NCI-H82 (cell line): ENCODE measurements around the gene PTPRR.
A peak's percentile ranks its signal among the peaks of the same experiment; 100 is the strongest.
"Not testable (repeated sequence)": the region's sequence is repeated elsewhere in the genome, so short reads cannot be mapped to it uniquely, and the experiment has no call there.

ENCODE experiments used
- DNase-seq: peaks from one replicate; lab custom pipeline; 2025; lab: John Stamatoyannopoulos, UW

The PTPRR gene

GRCh38 chr12:70840656-70841350 lies 79.7 kb downstream of the PTPRR start:
- peak; percentile 47 for DNase-seq

DNA sequence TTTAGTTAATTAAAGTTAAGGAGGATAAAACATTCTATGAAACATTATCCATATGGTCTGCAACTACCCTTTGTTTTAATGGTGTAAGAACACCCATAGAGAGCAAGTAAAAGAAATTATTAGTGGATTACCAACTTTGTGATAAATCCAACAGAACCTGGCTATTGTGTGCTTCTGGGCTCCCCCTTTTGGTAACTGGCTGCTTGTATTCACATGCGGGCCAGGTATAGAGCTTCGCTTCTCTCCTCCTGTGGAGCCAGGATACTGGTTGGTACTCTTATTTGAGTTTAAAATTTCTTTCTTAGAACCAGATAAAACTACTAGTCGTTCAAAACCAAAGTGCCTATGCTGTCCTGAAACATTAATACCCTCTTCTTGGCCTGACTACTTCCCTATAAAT lies 81.0 kb downstream of the PTPRR start:
- DNase-seq, result no peak

GRCh38 chr12:70838127-70838526 lies 82.4 kb downstream of the PTPRR start:
- DNase-seq, result peak; percentile 65

DNA sequence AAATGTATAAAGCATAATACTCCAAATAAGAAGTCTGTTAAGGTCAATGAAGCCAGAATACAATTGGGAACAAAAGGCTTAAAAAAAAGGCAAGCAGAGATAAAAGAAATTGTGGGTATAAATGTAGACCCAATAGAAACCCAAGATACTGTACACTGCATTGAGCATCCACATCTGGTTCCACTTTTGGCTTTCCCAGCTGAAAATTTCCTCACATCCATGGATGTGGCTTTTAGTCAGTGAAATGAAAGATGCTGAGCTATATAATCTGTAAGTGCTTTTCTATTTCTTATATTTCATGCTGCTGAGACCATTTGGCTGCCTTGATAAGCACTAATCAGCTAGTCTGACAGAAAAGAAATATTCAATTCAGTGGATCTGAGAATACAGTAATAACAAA lies 83.5 kb downstream of the PTPRR start:
- DNase-seq, result no peak

GRCh38 chr12:70835948-70836347 lies 84.6 kb downstream of the PTPRR start:
- no peak for DNase-seq

DNA sequence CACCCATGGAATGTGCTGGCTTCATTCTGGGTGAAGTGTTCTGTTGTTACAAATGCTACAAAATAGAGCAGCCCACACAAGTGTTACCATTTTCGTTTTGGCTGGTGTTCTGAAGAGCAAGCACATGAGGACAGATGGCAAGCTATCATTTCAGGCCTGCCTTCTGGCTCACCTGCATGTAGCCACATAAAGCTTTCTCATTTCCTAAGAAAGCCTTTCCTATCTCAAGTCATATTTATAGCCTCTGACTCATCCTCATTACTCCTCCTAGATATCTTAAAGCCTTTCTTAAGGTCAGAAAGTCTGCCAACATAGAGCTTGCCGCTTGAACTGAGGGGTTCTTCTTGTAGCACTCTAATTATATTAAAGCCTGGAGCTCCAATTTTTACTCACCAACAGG lies 89.0 kb downstream of the PTPRR start:
- peak; percentile 33 for DNase-seq

DNA sequence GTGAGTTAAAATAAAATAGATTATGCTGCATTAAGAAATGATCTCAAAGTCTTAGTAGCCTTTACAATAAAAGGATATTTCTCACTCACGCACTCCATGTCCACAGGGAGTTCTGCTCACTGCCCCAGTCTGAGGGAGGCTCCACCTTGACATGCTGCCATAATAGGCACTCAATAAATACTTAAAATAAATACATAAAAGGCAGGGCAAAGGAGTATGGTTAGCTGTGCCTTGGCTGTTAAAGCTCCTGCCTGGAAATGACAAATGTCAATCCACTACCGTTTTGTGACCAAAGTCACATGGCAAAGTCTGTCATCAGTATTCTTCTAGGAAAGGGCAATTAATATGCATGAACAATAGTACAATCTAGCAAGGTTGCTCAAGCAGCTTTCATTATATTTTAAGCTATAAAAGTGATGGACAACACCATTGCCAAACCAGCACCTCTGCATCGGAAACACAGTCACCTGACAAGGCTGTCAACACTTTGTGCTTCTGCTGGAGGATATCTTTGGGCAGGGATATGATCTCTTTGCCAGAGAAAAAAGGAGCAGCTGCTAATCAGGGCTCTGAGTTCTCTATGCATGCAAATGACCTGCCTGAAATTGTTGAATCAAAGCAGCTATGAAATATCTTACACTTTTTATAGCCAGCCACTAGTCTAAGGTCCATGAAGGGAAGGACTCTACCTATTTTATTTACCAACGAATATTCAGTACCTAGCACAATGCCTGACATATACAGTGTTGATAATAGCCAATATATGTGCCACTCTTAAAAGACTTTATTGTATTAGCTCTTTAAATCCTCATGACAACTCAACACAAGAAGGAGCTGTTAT lies 90.1 kb downstream of the PTPRR start:
- no peak for DNase-seq

DNA sequence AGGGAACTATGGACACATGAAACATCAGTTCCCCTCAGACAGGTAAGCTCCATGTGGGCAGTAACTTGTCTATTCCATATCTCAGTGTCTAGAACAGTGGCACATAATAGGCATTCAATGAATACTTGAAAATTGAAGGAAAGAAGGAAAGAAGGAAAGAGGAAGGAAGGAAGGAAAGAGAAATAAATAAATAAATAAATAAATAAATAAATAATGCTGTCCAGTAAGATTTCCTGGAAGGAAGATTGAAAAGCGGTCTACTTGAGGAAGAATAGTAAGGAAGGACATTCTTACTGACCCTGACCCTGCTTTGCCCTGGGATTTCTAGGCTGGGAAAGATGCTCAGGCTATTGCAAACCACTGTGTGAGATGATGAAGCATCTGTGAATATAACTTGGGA lies 91.5 kb downstream of the PTPRR start:
- no peak for DNase-seq

DNA sequence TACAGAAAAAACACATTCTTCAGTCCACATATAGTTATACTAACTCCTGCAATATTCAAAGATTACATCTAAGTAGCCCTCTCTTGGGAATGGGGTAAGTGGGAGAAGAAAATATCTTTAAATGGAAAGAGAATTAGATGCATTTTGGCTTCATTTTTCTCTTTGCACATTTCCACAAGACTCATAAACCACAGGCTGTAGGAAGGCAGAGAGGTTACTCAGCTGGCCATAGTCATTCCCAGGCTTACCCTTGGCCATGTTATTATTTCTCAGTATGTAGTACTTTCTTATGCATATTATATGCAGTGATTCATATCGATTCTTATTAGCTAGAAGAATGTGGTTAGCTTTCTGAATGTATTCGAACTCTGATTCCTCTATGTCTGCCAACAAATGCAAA lies 92.2 kb downstream of the PTPRR start:
- no peak for DNase-seq

DNA sequence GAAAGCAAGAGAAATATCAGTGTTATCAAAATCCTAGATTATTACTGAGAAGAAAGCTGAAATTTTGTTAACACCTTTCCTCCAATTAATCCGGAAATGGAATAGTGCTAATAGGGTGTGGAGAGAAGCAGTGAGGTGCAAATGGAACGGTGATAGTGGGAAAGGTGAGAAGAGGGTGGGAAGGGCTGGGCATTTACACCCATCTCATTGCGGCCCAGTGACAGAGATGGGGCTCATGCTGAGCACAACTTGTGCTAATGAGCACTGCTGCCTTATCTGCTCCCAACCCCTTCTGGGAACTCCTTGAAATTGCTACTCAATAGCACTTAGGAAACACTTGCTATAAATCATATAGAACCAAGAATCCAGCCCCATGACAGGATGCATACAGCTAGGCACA lies 94.4 kb downstream of the PTPRR start:
- no peak for DNase-seq

- no peak for DNase-seq
Measured at GRCh38 chr12:70824511-70824910, 96.0 kb downstream of the PTPRR start.

DNA sequence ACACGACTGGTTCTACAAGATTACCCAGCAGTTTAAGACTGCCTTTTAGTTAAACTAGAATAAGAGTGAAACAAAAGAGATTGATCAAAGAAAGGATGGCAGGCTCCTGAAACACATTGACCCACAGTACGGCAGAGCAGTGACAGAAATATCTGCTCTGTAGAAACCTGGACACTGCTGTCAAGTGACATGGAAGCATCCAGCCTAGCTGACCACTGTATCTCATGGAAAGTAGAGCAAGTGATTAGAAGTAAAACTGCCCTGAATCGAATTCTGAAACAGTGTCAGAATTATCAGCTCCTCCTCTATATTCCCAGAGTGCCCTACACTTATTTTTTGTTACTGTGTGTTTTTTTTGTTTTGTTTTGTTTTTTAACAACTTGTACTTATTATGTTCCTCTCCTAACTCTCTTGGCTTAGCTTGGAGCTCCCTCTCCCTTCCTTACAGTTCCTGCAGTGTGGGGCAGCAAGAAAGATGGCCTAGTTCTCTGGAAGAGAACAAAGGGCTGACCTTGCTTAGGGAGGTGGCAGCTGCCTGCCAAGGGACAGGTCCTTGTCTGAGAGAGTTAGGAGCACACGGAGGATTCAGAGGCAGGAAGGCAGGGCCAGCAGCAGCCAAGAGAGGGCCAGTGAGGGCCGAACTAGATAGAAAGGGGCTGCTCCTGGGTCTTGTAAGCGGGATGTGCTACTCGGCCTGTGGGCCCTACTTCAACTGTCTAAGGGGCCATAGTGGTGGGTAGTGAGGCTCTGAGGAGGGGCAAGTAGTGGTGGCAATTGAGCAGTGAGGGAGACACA lies 97.2 kb downstream of the PTPRR start:
- no peak for DNase-seq

- DNase-seq, result no peak
Measured at GRCh38 chr12:70822412-70822811, 98.1 kb downstream of the PTPRR start.

DNA sequence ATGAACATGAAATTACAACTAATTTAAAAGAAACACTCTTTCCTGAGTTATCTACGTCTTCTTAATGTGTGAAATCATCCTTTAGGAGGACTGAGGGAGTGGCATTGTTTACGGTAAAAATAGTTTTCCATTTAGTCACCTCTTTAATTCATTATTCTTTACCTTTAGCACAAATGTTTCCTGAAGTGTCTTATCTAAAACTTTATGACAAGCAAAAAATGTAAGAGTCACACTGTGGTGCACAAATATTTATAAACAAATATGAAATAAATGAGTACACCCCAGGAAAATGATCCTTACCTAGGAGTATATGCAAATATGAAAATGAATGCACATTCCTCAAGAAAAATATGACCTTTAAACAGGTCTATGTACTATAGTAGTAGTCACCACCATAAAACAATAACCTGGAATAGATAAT lies 104.6 kb downstream of the PTPRR start:
- no peak for DNase-seq

DNA sequence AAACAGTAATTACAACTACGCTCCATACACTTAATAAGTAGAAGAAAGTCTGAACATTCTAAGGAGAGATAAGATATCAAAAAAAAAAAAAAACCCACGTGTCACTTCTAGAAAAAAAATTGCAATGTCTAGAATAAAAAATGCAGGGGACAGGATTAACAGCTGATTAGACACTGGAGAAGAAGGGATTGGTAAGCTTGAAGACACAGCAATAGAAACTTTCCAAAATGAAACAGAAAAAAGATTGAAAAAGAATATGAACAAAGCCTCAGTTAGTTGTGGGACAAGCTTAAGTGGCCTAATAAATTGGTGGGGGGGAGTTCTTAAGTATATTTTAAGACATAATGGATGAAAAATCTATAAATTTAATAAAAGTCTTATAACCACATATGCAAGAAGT lies 105.5 kb downstream of the PTPRR start:
- DNase-seq, result no peak

DNA sequence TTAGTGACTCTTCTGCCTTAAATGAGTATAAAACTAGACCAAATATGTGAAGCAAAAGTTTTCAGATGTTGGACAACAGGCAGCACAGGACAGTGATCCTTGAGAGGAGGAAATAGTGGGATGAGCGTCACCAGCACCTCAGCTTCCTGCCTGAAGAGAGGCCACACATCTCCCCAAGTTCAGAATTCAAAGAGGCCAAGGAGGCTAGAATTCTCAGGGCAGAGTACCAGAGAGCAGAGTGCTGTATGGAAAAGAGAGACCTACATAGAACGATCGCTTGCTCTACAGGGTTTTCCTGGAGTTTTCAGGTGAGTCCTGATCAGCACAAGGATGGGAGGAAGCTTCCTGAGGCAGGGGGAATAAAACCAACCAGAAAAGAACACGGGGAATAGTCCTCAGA lies 107.0 kb downstream of the PTPRR start:
- no peak for DNase-seq

DNA sequence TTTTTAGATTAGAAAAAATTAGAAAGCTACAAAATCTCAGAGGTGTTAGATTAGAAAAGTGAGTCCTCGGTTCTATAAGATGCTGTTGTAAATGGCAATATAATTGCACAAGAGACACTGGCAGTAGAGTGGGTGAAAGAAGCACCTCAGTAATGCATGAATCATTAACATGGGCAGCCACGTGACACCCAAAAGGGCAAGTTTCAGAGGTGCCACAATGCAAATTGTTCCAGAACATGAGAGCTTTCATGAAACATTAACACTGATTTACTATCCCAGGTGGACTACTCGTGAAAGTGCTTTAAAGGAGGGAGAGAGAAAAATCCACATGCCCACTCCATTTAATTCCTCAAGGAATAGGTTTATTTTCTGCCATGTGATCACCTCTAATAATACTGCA lies 108.4 kb downstream of the PTPRR start:
- DNase-seq, result no peak

- DNase-seq, result no peak
Measured at GRCh38 chr12:70809887-70810286, 110.7 kb downstream of the PTPRR start.

DNA sequence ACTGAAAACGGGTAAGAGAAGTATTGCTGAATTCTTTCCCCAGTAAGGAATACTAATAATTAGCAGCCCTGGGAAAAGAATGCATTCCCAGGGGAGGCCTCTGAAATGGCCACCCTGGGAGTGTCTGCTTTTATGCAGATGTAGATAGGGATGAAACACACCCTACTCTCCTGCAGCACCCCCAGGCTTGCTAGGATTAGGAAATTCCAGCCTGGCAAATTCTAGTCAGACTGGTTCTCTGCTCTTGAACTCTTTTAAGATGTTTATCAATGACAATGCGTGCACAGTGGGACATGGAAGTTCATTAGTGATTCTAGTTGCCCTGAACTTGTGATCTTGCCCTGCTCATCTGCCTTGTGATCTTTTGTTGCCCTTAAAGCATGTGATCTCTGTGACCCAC lies 112.5 kb downstream of the PTPRR start:
- not testable (repeated sequence) for DNase-seq

DNA sequence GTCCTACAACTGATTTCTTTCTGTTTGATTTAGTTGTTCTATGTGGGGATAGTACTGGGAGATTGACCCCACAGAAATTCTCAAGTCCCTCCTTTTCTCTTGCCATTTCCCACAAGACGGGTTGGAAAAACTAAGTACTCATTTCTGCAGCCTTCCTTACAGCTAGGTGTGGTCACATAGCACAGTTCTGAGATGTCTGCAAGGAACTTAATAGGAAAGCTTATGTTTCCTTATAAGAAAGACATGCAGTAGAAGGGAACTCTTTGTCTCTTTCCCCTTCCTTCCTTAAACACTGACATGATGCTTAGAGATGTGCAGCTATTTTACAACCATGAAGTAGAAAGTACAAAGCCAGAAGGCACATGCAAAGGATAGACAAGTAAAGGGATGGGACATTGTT lies 113.7 kb downstream of the PTPRR start:
- DNase-seq, result no peak

GRCh38 chr12:70806043-70806442 lies 114.5 kb downstream of the PTPRR start:
- no peak for DNase-seq

DNA sequence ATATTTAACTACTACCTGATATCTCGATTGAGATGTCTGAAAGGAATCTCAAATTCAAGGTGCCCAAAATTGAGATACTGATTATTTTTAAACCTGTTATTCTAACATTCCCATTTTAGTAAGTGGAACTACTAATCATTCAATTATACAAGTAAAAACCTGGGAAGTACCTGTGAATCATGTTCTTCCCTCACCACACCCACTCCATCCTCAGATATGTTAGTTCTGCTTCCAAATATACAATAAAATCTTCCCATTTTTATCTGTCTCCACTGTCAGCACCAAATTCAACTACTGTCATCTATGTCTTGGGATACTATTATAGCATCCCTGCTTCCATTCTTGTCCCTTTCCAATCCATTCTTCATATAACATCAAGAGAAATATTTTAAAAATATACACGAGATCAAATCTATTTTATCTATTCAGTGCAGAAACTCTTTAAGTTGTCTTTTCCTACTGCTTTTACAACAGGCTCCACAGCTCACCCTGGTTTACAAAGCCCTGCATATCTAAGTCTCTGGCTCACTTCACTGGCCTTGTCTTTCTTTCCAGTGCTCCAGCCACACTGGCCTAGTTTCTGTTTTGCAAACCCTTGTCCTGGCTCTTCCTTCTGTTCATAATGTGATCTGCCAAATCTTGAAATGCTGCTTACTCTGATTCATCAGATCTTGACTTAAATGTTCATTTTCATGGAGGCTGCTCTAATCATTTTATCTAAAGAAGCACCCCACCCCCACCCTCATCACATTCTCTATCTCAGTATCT lies 122.3 kb downstream of the PTPRR start:
- DNase-seq, result no peak
